ENCODE data around the gene NF2. TPM values are rescaled to one million over a fixed set of nuclear protein-coding genes. Genes with fewer than 3 reads are reported as not detected.
A peak's percentile ranks its signal among the peaks of the same experiment; 100 is the strongest.

Gene NF2
- total and polyA plus RNA-seq, 9 donors: 16.9 to 30.1 (median 19.8) TPM

DNA sequence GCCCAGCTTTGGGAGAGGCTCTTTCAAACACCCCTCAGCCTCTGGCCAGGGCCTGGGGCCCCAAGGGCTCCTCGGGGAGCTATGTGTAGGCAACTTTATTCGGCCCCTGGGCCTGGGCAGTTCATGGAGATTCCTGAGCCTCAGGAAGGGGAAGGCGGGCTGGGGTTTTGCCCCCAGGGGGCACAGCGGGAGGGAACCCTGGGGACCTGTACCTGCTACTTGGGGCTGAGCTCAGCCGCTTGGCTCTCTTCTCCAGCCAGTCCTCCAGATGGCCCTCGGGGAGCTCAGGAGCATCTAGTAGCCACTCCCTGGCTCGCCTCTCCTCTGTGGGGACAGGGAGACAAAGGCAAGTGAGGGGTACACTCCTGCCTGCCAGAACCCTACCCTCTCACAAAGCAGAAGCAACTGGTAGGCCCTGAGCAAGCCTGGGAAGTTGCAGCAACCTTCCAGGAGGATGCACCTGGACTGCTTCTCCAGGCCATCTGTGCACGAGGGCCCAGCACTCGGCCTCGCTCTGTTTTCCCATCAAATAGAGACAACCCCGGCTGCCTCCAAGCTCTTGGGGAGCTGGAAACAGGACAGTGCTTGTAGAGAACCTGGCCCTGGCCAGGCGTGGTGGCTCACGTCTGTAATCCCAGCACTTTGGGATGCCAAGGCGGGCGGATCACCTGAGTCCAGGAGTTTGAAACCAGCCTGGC is 134.8 kb downstream of the NF2 start:
- WGBS (ENCODE audit: insufficient coverage): 63% methylated on average over 7 of the region's 15 CpGs
- no peak overlapping the region for H3K4me3 ChIP-seq (ENCODE audit: low read length)
- peaks cover 13% of the 10 kb centered on the region for H3K4me1 ChIP-seq (ENCODE audit: control insufficient read depth, insufficient read depth, low read length)
- H3K27ac ChIP-seq (ENCODE audit: low read length): no peak overlapping the region
- H3K27me3 ChIP-seq (ENCODE audit: control insufficient read depth, insufficient read depth, low read length): no peaks in the 10 kb centered on the region
- no peak for DNase-seq
- H3K36me3 ChIP-seq (ENCODE audit: control insufficient read depth, insufficient read depth, low read length): peaks cover 59% of the 10 kb centered on the region
- no peaks in the 10 kb centered on the region for H3K9me3 ChIP-seq (replicated peaks; ENCODE audit: control insufficient read depth, low read depth, low read length)

DNA sequence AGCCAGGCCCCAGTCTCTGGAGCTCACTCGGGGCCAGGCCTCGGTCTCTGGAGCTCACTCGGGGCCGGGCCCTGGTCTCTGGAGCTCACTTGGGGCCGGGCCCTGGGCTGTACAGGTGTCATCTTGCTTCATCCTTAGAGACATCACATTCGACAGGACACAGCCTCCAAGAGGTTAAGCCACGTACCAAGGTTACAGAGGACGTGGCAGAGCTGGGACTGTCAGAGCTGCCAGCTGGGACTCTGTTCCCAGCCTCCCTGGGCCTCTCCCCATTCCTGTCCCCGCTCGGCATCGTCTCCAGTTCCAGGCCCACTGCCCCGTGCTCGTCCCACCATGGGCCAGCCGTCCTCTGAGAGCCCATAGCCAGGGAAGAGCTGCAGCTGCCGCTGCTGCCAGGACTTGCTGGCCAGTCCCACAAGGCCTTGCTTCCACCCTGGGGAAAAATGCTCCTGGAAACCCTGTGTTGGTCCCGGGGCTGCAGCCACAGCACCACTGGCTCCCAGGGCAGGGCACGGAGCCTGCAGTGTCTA is 136.0 kb downstream of the NF2 start:
- peaks cover 7% of the 10 kb centered on the region for H3K4me1 ChIP-seq (ENCODE audit: control insufficient read depth, insufficient read depth, low read length)
- H3K27me3 ChIP-seq (ENCODE audit: control insufficient read depth, insufficient read depth, low read length): no peaks in the 10 kb centered on the region
- no peak overlapping the region for H3K4me3 ChIP-seq (ENCODE audit: low read length)
- DNase-seq: no peak
- peaks cover 59% of the 10 kb centered on the region for H3K36me3 ChIP-seq (ENCODE audit: control insufficient read depth, insufficient read depth, low read length)
- no peaks in the 10 kb centered on the region for H3K9me3 ChIP-seq (replicated peaks; ENCODE audit: control insufficient read depth, low read depth, low read length)
- 87% methylated on average over 17 of the region's 17 CpGs for WGBS (ENCODE audit: insufficient coverage)
- H3K27ac ChIP-seq (ENCODE audit: low read length): no peak overlapping the region

DNA sequence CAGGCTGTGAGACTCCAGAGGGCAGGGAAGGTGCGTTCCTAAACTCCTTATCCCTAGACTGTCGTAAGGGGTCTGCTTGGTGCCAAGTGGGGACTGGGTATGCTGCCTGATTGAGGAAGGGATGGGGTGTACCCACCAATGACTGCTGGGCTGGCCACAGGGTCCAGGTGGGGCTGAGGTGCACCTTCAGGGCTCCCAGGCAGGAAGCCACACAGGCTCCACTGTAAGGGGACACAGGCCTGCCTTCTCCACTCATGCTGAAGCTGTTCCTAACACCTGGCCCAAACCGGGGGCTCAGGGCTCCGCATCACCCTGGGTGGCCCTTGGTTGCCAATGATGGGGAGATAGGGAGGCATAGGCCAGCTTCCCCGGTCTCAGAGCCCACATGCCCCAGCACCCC is 136.8 kb downstream of the NF2 start:
- H3K36me3 ChIP-seq (ENCODE audit: control insufficient read depth, insufficient read depth, low read length): peaks cover 57% of the 10 kb centered on the region
- 100% methylated on average over 2 of the region's 5 CpGs for WGBS (ENCODE audit: insufficient coverage)
- H3K27me3 ChIP-seq (ENCODE audit: control insufficient read depth, insufficient read depth, low read length): no peaks in the 10 kb centered on the region
- H3K4me3 ChIP-seq (ENCODE audit: low read length): no peak overlapping the region
- peaks cover 15% of the 10 kb centered on the region for H3K4me1 ChIP-seq (ENCODE audit: control insufficient read depth, insufficient read depth, low read length)
- H3K9me3 ChIP-seq (replicated peaks; ENCODE audit: control insufficient read depth, low read depth, low read length): no peaks in the 10 kb centered on the region
- H3K27ac ChIP-seq (ENCODE audit: low read length): no peak overlapping the region
- DNase-seq: no peak

DNA sequence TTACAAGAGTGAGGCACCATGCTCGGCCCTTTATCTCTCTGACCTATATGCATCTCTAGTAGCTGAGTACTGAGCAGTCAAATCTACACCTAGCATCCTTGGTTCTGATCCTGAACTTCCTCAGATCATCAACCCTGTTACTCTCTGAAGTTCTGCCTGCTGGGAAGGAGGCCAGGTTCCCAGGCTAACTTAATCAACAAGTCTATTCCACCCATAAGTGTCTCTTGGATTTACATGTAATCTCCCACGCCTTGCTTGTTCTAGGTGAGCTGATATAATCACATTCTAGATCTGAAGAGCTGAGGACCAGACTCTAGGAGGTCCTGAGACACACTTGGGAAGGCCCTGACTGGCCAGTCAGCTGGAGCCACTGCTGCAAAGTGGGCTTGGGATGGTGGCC is 138.5 kb downstream of the NF2 start:
- H3K4me3 ChIP-seq (ENCODE audit: low read length): no peak overlapping the region
- peaks cover 57% of the 10 kb centered on the region for H3K36me3 ChIP-seq (ENCODE audit: control insufficient read depth, insufficient read depth, low read length)
- H3K27me3 ChIP-seq (ENCODE audit: control insufficient read depth, insufficient read depth, low read length): no peaks in the 10 kb centered on the region
- H3K9me3 ChIP-seq (replicated peaks; ENCODE audit: control insufficient read depth, low read depth, low read length): no peaks in the 10 kb centered on the region
- no peak for DNase-seq
- 94% methylated on average over 2 of the region's 2 CpGs for WGBS (ENCODE audit: insufficient coverage)
- H3K4me1 ChIP-seq (ENCODE audit: control insufficient read depth, insufficient read depth, low read length): peaks cover 20% of the 10 kb centered on the region
- H3K27ac ChIP-seq (ENCODE audit: low read length): no peak overlapping the region

DNA sequence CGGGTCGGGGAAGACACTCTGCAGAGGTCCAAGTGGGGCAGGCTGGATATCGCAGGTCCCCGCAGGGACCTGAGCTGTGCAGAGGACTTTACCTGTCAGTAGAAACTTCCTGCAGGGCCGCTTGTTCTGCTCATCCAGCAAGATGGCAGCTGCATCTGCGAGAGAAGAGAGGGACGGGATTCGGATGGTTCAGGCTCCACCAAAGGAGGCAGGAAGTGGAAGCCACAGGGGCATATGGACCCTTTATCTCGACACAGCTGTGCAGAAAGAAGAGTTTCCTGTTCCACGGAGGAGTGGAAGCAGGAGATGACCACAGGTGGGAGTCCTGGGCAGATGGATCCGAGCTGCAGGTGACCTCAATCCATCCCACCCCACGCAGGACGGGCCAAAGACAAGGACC is 138.9 kb downstream of the NF2 start:
- H3K4me1 ChIP-seq (ENCODE audit: control insufficient read depth, insufficient read depth, low read length): peaks cover 20% of the 10 kb centered on the region
- no peaks in the 10 kb centered on the region for H3K27me3 ChIP-seq (ENCODE audit: control insufficient read depth, insufficient read depth, low read length)
- H3K27ac ChIP-seq (ENCODE audit: low read length): no peak overlapping the region
- peaks cover 58% of the 10 kb centered on the region for H3K36me3 ChIP-seq (ENCODE audit: control insufficient read depth, insufficient read depth, low read length)
- no peaks in the 10 kb centered on the region for H3K9me3 ChIP-seq (replicated peaks; ENCODE audit: control insufficient read depth, low read depth, low read length)
- no peak for DNase-seq
- WGBS (ENCODE audit: insufficient coverage): 75% methylated on average over 12 of the region's 13 CpGs
- H3K4me3 ChIP-seq (ENCODE audit: low read length): no peak overlapping the region

DNA sequence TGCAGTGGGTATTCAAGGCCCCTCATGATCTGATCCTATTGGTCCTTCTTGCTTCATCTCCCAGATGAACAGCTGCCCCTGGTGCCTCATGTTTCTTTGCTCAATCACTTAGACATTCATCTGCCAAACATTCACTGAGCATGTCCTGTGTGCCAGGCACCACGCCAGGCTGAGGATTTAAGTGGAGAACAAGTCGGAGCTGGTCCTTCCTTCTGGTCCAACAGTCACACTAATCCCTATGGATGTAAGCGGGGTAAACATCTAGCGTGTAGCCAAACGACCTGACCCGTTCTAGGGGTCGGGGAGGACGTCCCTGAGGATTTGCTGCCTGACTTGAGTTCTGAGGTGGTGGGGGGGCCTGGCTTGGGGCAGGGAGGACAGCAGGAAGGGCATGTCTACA is 141.5 kb downstream of the NF2 start:
- DNase-seq: peak; percentile 91
- H3K4me1 ChIP-seq (ENCODE audit: control insufficient read depth, insufficient read depth, low read length): peaks cover 14% of the 10 kb centered on the region
- no peaks in the 10 kb centered on the region for H3K9me3 ChIP-seq (replicated peaks; ENCODE audit: control insufficient read depth, low read depth, low read length)
- 43% methylated on average over 3 of the region's 8 CpGs for WGBS (ENCODE audit: insufficient coverage)
- no peak overlapping the region for H3K4me3 ChIP-seq (ENCODE audit: low read length)
- H3K27me3 ChIP-seq (ENCODE audit: control insufficient read depth, insufficient read depth, low read length): no peaks in the 10 kb centered on the region
- peaks cover 56% of the 10 kb centered on the region for H3K36me3 ChIP-seq (ENCODE audit: control insufficient read depth, insufficient read depth, low read length)
- peak overlapping the region; percentile 71 for H3K27ac ChIP-seq (ENCODE audit: low read length)

DNA sequence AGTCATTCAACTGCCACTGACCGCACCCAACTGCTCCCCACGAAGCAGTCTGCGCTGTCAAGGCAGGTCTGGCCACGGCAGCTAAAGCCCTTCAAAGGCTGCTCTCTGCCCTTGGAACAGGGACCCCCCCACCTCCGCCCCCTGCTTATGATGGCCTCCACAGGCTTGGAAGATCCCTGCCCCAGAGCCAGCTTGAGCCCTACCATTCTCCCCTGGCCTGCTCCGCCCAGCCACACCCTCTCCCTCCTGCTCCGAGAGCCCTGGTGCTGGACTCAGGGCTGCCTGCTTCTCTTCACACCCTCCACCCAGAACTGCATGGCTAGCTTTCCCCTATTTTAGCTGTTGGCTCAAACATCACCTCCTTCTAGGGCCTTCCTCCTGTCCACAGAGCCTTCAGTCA is 144.4 kb downstream of the NF2 start:
- H3K27me3 ChIP-seq (ENCODE audit: control insufficient read depth, insufficient read depth, low read length): no peaks in the 10 kb centered on the region
- H3K4me3 ChIP-seq (ENCODE audit: low read length): no peak overlapping the region
- peaks cover 14% of the 10 kb centered on the region for H3K4me1 ChIP-seq (ENCODE audit: control insufficient read depth, insufficient read depth, low read length)
- peaks cover 34% of the 10 kb centered on the region for H3K36me3 ChIP-seq (ENCODE audit: control insufficient read depth, insufficient read depth, low read length)
- no peak overlapping the region for H3K27ac ChIP-seq (ENCODE audit: low read length)
- H3K9me3 ChIP-seq (replicated peaks; ENCODE audit: control insufficient read depth, low read depth, low read length): no peaks in the 10 kb centered on the region
- 89% methylated on average over 7 of the region's 7 CpGs for WGBS (ENCODE audit: insufficient coverage)
- DNase-seq: no peak

Other genes with a start within 250 kb of the NF2 start
- 19.9 TPM for gene AP1B1, start 215.1 kb upstream of the NF2 start, total RNA-seq
- gene AP1B1, start 215.1 kb upstream of the NF2 start, polyA plus RNA-seq (ENCODE audit: insufficient read depth in 1 of 8, insufficient read length in 8 of 8, low replicate concordance in 1 of 8): 10 to 100 TPM; 22.5 to 33.6 (median 28.1) TPM
- gene RFPL1, start 165.1 kb upstream of the NF2 start, total RNA-seq: not detected
- gene RFPL1, start 165.1 kb upstream of the NF2 start, polyA plus RNA-seq (ENCODE audit: insufficient read depth in 1 of 8, insufficient read length in 8 of 8, low replicate concordance in 1 of 8): under 1 TPM in 3 of 8 donors, not detected in 5; 0.24 to 0.48 (median 0.33) TPM
- 0.58 TPM for gene NEFH, start 123.4 kb upstream of the NF2 start, total RNA-seq
- 1 to 10 TPM in 7 of 8 donors, under 1 TPM in 1; 0.14 to 5.1 (median 3.2) TPM for gene NEFH, start 123.4 kb upstream of the NF2 start, polyA plus RNA-seq (ENCODE audit: insufficient read depth in 1 of 8, insufficient read length in 8 of 8, low replicate concordance in 1 of 8)
- gene THOC5, start 49.9 kb upstream of the NF2 start, total RNA-seq: 28.4 TPM
- gene THOC5, start 49.9 kb upstream of the NF2 start, polyA plus RNA-seq (ENCODE audit: insufficient read depth in 1 of 8, insufficient read length in 8 of 8, low replicate concordance in 1 of 8): 10 to 100 TPM; 18.9 to 25.8 (median 21.6) TPM
- 35.8 TPM for gene NIPSNAP1, start 22.5 kb upstream of the NF2 start, total RNA-seq
- 10 to 100 TPM; 24.3 to 38.8 (median 32.2) TPM for gene NIPSNAP1, start 22.5 kb upstream of the NF2 start, polyA plus RNA-seq (ENCODE audit: insufficient read depth in 1 of 8, insufficient read length in 8 of 8, low replicate concordance in 1 of 8)
- gene CABP7, start 116.4 kb downstream of the NF2 start, total RNA-seq: 0.09 TPM
- under 1 TPM; 0.10 to 0.40 (median 0.16) TPM for gene CABP7, start 116.4 kb downstream of the NF2 start, polyA plus RNA-seq (ENCODE audit: insufficient read depth in 1 of 8, insufficient read length in 8 of 8, low replicate concordance in 1 of 8)
- 23.5 TPM for gene ZMAT5, start 163.4 kb downstream of the NF2 start, total RNA-seq
- 10 to 100 TPM; 15.4 to 21.1 (median 18.1) TPM for gene ZMAT5, start 163.4 kb downstream of the NF2 start, polyA plus RNA-seq (ENCODE audit: insufficient read depth in 1 of 8, insufficient read length in 8 of 8, low replicate concordance in 1 of 8)
- gene UQCR10, start 163.7 kb downstream of the NF2 start, total RNA-seq: 185 TPM
- gene UQCR10, start 163.7 kb downstream of the NF2 start, polyA plus RNA-seq (ENCODE audit: insufficient read depth in 1 of 8, insufficient read length in 8 of 8, low replicate concordance in 1 of 8): 100 to 1,000 TPM in 7 of 8 donors, 10 to 100 TPM in 1; 96.1 to 141 (median 126) TPM
- gene ASCC2, start 234.6 kb downstream of the NF2 start, total RNA-seq: 23.1 TPM
- gene ASCC2, start 234.6 kb downstream of the NF2 start, polyA plus RNA-seq (ENCODE audit: insufficient read depth in 1 of 8, insufficient read length in 8 of 8, low replicate concordance in 1 of 8): 10 to 100 TPM; 29.0 to 38.1 (median 34.6) TPM

Measured in muscle of leg (tissue), 11 donors.